IMR-90 (cell line): Measurements from ENCODE around the gene ALOX15B. TPM values are rescaled to one million over a fixed set of nuclear protein-coding genes. Genes with fewer than 3 reads are reported as not detected.

Experiments used
- ATAC-seq: fragments of 200-7000 bp; cut with Tn5 transposase; 2 replicates; pipeline ENCODE4 v1.9.1; 2020; ENCODE audit warnings: low read depth, mild to moderate bottlenecking, moderate library complexity
- BruUV-seq: library from RNA; stranded (reverse); fragments of 400-500 nt; replicated peaks from 2 replicates; lab custom pipeline; 2021; lab: Mats Ljungman, UMichigan
- CTCF ChIA-PET: fragments of 300-600 bp; formaldehyde crosslinking; extraction: SDS; loops from one replicate; lab custom pipeline; 2021; ENCODE audit warnings: antibody characterized with exemption; lab: Yijun Ruan, JAX
- POLR2A ChIA-PET: fragments of 300-600 bp; sonication (Branson Sonifier 250); formaldehyde crosslinking; loops from one replicate; lab custom pipeline; 2022; ENCODE audit warnings: antibody characterized with exemption; ENCODE audit not compliant: unreplicated experiment; lab: Charles Lee
- DNase-seq: peaks from one replicate; pipeline ENCODE4 v3.0.0; 2013
- H2AFZ ChIP-seq: replicated peaks from 2 replicates; pipeline ENCODE3; 2013; ENCODE audit warnings: low read length, mild to moderate bottlenecking; ENCODE audit not compliant: poor library complexity
- H2AK5ac ChIP-seq: 2 replicates; pipeline ENCODE4 v1.6.1; 2013; ENCODE audit warnings: low read depth, low read length, inconsistent platforms
- H2AK9ac ChIP-seq: replicated peaks from 2 replicates; pipeline ENCODE3; 2013; ENCODE audit warnings: mild to moderate bottlenecking, low read depth, low read length, moderate library complexity; ENCODE audit not compliant: poor library complexity
- H2BK120ac ChIP-seq: 2 replicates; pipeline ENCODE4 v1.6.1; 2013; ENCODE audit warnings: low read depth, low read length, inconsistent platforms
- H2BK15ac ChIP-seq: 3 replicates; pipeline ENCODE4 v1.6.1; 2013; ENCODE audit warnings: low read depth, low read length, inconsistent platforms
- H2BK20ac ChIP-seq: 2 replicates; pipeline ENCODE4 v1.6.1; 2013; ENCODE audit warnings: low read depth, mild to moderate bottlenecking, inconsistent platforms, low read length, moderate library complexity
- H2BK5ac ChIP-seq: 2 replicates; pipeline ENCODE4 v1.6.1; 2013; ENCODE audit warnings: mild to moderate bottlenecking, low read depth, low read length, inconsistent platforms; ENCODE audit not compliant: poor library complexity, severe bottlenecking
- H3K14ac ChIP-seq: replicated peaks from 2 replicates; pipeline ENCODE4 v1.6.1; 2013; ENCODE audit warnings: low read depth, low read length, inconsistent platforms
- H3K18ac ChIP-seq: 2 replicates; pipeline ENCODE4 v1.6.1; 2013; ENCODE audit warnings: low read depth, low read length, control low read depth
- H3K23ac ChIP-seq: 2 replicates; pipeline ENCODE4 v1.6.1; 2013; ENCODE audit warnings: low read depth, low read length, inconsistent platforms
- H3K27ac ChIP-seq: 2 replicates; pipeline ENCODE4 v1.5.1; 2013; ENCODE audit warnings: mild to moderate bottlenecking, control low read depth, low read length; ENCODE audit not compliant: insufficient read depth
- H3K27me3 ChIP-seq: 2 replicates; pipeline ENCODE4 v1.6.1; 2013; ENCODE audit warnings: low read length; ENCODE audit not compliant: control insufficient read depth, insufficient read depth
- H3K36me3 ChIP-seq: 2 replicates; pipeline ENCODE4 v1.6.1; 2013; ENCODE audit warnings: low read length, mixed read lengths; ENCODE audit not compliant: control insufficient read depth, insufficient read depth
- H3K4ac ChIP-seq: 2 replicates; pipeline ENCODE4 v1.6.1; 2013; ENCODE audit warnings: low read depth, low read length, inconsistent platforms
- H3K4me1 ChIP-seq: 2 replicates; pipeline ENCODE4 v1.6.1; 2013; ENCODE audit warnings: low read length, mixed read lengths; ENCODE audit not compliant: control insufficient read depth, insufficient read depth
- H3K4me2 ChIP-seq: 2 replicates; pipeline ENCODE4 v1.6.1; 2013; ENCODE audit warnings: low read depth, mild to moderate bottlenecking, control low read depth, low read length, moderate library complexity
- H3K4me3 ChIP-seq: 2 replicates; pipeline ENCODE4 v1.5.1; 2013; ENCODE audit warnings: low read depth, mild to moderate bottlenecking, control low read depth, low read length, moderate library complexity; ENCODE audit not compliant: insufficient read depth
- H3K56ac ChIP-seq: 2 replicates; pipeline ENCODE4 v1.6.1; 2013; ENCODE audit warnings: low read length, inconsistent platforms; ENCODE audit not compliant: insufficient read depth; ENCODE audit errors: extremely low read depth
- H3K79me1 ChIP-seq, 2 experiments: 2 replicates each; pipeline ENCODE4 v1.6.1; 2013; ENCODE audit warnings: low read length in 2 of 2, inconsistent platforms in 1 of 2, low read depth in 1 of 2
- H3K9ac ChIP-seq: 2 replicates; pipeline ENCODE4 v1.6.1; 2013; ENCODE audit warnings: low read depth, low read length, control low read depth
- H3K9me1 ChIP-seq: 2 replicates; pipeline ENCODE4 v1.6.1; 2013; ENCODE audit warnings: low read length, inconsistent platforms; ENCODE audit not compliant: insufficient read depth
- H3K9me3 ChIP-seq: 2 replicates; pipeline ENCODE4 v1.6.1; 2013; ENCODE audit warnings: low read length; ENCODE audit not compliant: control insufficient read depth, insufficient read depth
- H4K20me1 ChIP-seq: 2 replicates; pipeline ENCODE4 v1.6.1; 2013; ENCODE audit warnings: low read length, inconsistent platforms; ENCODE audit not compliant: insufficient read depth
- H4K5ac ChIP-seq: 2 replicates; pipeline ENCODE4 v1.6.1; 2013; ENCODE audit warnings: mild to moderate bottlenecking, low read depth, low read length, control low read depth
- H4K8ac ChIP-seq, 2 experiments: 2 replicates each; pipeline ENCODE4 v1.6.1; 2013; ENCODE audit warnings: low read depth in 2 of 2, low read length in 2 of 2, control low read depth in 1 of 2, inconsistent platforms in 1 of 2
- H4K91ac ChIP-seq: 2 replicates; pipeline ENCODE4 v1.6.1; 2013; ENCODE audit warnings: low read depth, low read length, inconsistent platforms; ENCODE audit not compliant: insufficient read depth
- CEBPB ChIP-seq: IDR thresholded peaks from 2 replicates; pipeline ENCODE4 v1.6.1; 2012; ENCODE audit warnings: low read depth, low read length, improper control_type of control experiment
- FOS ChIP-seq: fragments of 150-350 bp; IDR thresholded peaks from 2 replicates; pipeline ENCODE4 v1.6.1; 2016; ENCODE audit warnings: low read depth, low read length
- MXI1 ChIP-seq: IDR thresholded peaks from 2 replicates; pipeline ENCODE4 v1.6.1; 2012; ENCODE audit warnings: low read depth, mild to moderate bottlenecking, low read length, moderate library complexity, borderline replicate concordance
- WGBS, 2 experiments: methylation state at CpG; one replicate each; pipeline versions ENCODE4 v1.1.5 to v1.1.7; 2013; ENCODE audit warnings: missing lambda C conversion rate in 2 of 2; ENCODE audit not compliant: insufficient read length in 1 of 2; ENCODE audit errors: extremely low coverage in 2 of 2; 5-methylcytosine and 5-hydroxymethylcytosine counted together
- dilution Hi-C: fragments of 300-500 bp; cut with HindIII; formaldehyde crosslinking; loops from one replicate; pipeline ENCODE4 v1.14.3; 2018; ENCODE audit warnings: low sequenced_read_pairs; ENCODE audit not compliant: unreplicated experiment
- in situ Hi-C: fragments of 300-500 bp; cut with MboI; formaldehyde crosslinking; loops from 3 replicates; pipeline ENCODE4 v1.14.3; 2019; ENCODE audit warnings: low sequenced_read_pairs, inconsistent platforms, mixed read lengths
- intact Hi-C: fragments of 100-400 bp; cut with micrococcal nuclease; formaldehyde crosslinking; loops from 2 replicates; pipeline ENCODE4 v1.10.0; 2022
- polyA plus RNA-seq, 3 experiments: library from polyadenylated mRNA; depleted of rRNA; stranded (reverse); fragments of >200 nt; gene quantifications; 2 replicates each; pipeline ENCODE4 v1.2.3, GENCODE V29; 2012; ENCODE audit warnings: low replicate concordance in 1 of 3
- total RNA-seq: library from RNA; depleted of rRNA; stranded (reverse); fragments of >200 nt; gene quantifications from 2 replicates; pipeline ENCODE4 v1.2.3, GENCODE V29; 2012
- TF ChIP-seq, protein P1 (sequence below): fragments of 150-350 bp; IDR thresholded peaks from 2 replicates; pipeline ENCODE4 v1.6.1; 2016; ENCODE audit warnings: low read depth, mild to moderate bottlenecking, low read length, moderate library complexity, borderline replicate concordance

The ALOX15B gene
- total and polyA plus RNA-seq, 2 of the 4 experiments (the other 2 are of a cell fraction) = not detected

DNA sequence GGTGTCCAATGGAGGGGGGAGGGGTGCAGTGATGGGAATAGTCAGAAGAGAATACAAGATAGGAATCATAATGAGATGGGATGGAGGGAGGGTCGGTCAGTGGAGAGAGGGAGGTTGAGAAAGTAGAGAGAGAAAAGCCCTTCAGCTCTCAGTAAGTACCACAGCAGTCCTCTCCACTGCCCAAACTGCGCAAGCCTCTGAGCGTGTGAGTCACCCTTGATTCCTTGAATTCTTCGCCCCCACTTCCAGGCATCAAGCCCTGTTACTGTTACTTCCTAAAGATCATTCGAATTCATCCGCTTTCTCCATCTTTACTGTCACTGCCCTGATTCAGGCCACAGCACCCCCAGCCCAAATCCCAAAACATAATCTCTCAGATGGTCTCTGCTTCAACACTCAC, 34.0 kb upstream of the ALOX15B start:
- no peak overlapping the region for H3K9ac ChIP-seq
- H2BK15ac ChIP-seq = peak overlapping the region; percentile 52; the same call in 1 of the 3 replicates
- H2BK20ac ChIP-seq = peak overlapping the region; percentile 71; the same call in 1 of the 2 replicates
- TF ChIP-seq CEBPB (peak; percentile 53), FOS (peak; percentile 31; the same call in 1 of the 2 replicates), MXI1 (no peak)
- TF ChIP-seq, protein P1, sequence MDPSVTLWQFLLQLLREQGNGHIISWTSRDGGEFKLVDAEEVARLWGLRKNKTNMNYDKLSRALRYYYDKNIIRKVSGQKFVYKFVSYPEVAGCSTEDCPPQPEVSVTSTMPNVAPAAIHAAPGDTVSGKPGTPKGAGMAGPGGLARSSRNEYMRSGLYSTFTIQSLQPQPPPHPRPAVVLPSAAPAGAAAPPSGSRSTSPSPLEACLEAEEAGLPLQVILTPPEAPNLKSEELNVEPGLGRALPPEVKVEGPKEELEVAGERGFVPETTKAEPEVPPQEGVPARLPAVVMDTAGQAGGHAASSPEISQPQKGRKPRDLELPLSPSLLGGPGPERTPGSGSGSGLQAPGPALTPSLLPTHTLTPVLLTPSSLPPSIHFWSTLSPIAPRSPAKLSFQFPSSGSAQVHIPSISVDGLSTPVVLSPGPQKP = no peak
- peak overlapping the region; percentile 72 for H3K14ac ChIP-seq
- H2BK120ac ChIP-seq = peak overlapping the region; percentile 78
- H2AK5ac ChIP-seq = no peak overlapping the region; the same call in 1 of the 2 replicates
- no TSS peak for BruUV-seq
- 0 out of 2 replicates have a peak overlapping the region, but pooled peaks have one; percentile 1 for H4K5ac ChIP-seq
- H3K4me2 ChIP-seq = no peak overlapping the region
- no peak overlapping the region for H3K4me3 ChIP-seq
- H4K8ac ChIP-seq = peak overlapping the region in 1 of 2 experiments; percentile 62; a peak in 2 of 4 replicates
- POLR2A ChIA-PET = no interaction called here
- no peaks in the 10 kb centered on the region for H3K9me3 ChIP-seq
- H3K23ac ChIP-seq = peak overlapping the region; percentile 40; the same call in 1 of the 2 replicates
- H2AK9ac ChIP-seq = peak overlapping the region; percentile 65
- H3K79me1 ChIP-seq = no peaks in the 10 kb centered on the region
- H2BK5ac ChIP-seq = peak overlapping the region; percentile 68
- peak overlapping the region; percentile 77; the same call in 1 of the 2 replicates for H3K4ac ChIP-seq
- DNase-seq (peak; percentile 79), ATAC-seq (peak; percentile 93)
- intact Hi-C loops (no loop called here), dilution Hi-C loops (no loop called here), in situ Hi-C loops (no loop called here)
- no peaks in the 10 kb centered on the region for H3K36me3 ChIP-seq
- CTCF ChIA-PET = interaction anchor here (0.6 to 2.0 kb wide), 2 partner anchors 15 to 256 kb away, joined by 5 to 7 read pairs; no protein-coding TSS in a partner anchor
- 0 out of 2 replicates have a peak, but pooled peaks cover 5% of the 10 kb centered on the region for H4K20me1 ChIP-seq
- 0 out of 2 replicates have a peak overlapping the region, but pooled peaks have one; percentile 5 for H3K27ac ChIP-seq
- H3K27me3 ChIP-seq = peaks cover 54% of the 10 kb centered on the region
- 57% methylated on average over 5 of the region's 6 CpGs; no CpG with 5 or more reads in 1 of the 2 experiments for WGBS, 2 experiments
- H2AFZ ChIP-seq = peak overlapping the region; percentile 84
- H4K91ac ChIP-seq = peak overlapping the region; percentile 68; the same call in 1 of the 2 replicates
- H3K4me1 ChIP-seq = peaks cover 4% of the 10 kb centered on the region; the same call in 1 of the 2 replicates
- peak overlapping the region; percentile 7 for H3K18ac ChIP-seq
- 0 out of 2 replicates have a peak, but pooled peaks cover 5% of the 10 kb centered on the region for H3K9me1 ChIP-seq
- H3K56ac ChIP-seq = no peak overlapping the region
